ENCODE data around the gene MMP25. TPM values are rescaled to one million over a fixed set of nuclear protein-coding genes. Genes with fewer than 3 reads are reported as not detected.
"Not testable (repeated sequence)": the region's sequence is repeated elsewhere in the genome, so short reads cannot be mapped to it uniquely, and the experiment has no call there.

MMP25 gene
- total RNA-seq, 2 experiments from 2014 or later: 0.63 to 5.6 TPM

DNA sequence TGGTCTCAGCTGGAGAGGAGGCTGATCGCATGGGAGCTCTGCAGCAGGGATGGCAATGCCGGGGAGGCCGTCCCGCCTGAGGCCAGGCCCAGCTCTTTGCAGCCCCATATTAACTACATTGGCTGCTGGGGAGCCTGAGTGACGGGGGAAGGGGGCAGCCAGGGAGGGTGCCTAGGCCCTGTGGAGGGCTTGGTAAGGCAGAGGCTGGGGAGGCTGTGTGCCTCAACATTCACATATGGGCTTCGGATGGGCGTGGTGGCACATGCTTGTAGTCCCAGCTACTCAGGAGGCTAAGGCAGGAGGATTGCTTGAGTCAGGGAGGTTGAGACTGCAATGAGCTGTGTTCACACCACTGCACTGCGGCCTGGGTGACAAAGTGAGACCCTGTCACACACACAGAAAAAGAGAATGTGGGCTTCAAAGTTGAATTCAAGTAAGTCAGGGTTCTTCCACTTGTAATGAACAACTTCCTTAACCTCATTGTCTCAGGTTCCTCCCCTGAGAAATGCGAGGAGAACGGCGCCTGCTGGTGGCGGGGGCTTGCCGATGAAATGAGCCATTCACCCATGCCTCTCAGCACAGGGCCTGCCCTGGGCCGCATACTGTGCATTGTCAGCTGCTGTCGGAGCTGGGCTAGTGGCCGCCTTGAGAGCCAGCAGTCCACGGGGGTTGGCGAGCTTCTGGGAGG lies 26.4 kb downstream of the MMP25 start:
- H4K20me1 ChIP-seq (ENCODE audit: insufficient read depth, low read length); intact Hi-C loops (cut with micrococcal nuclease; ENCODE audit: unreplicated experiment); BruUV-seq (replicated peaks); H3K79me2 ChIP-seq (ENCODE audit: insufficient read depth, low read depth, low read length); H2AFZ ChIP-seq (ENCODE audit: low read length); DNase-seq (ENCODE audit: low spot score); H3K4me2 ChIP-seq (ENCODE audit: low read length); H3K9me2 ChIP-seq (ENCODE audit: insufficient read depth, low read length); CTCF ChIA-PET (ENCODE audit: unreplicated experiment); H3K9me3 ChIP-seq (ENCODE audit: low read length); H3K4me3 ChIP-seq (ENCODE audit: low read depth, low read length, poor library complexity, severe bottlenecking); H3K36me3 ChIP-seq (ENCODE audit: insufficient read depth, low read length); H3K27ac ChIP-seq (ENCODE audit: low read depth, low read length, poor library complexity, severe bottlenecking); POLR2A ChIA-PET: not testable (repeated sequence)
- peaks cover 22% of the 10 kb centered on the region for H3K4me1 ChIP-seq (ENCODE audit: insufficient read depth, low read length, poor library complexity, severe bottlenecking)
- TF ChIP-seq, protein P1, sequence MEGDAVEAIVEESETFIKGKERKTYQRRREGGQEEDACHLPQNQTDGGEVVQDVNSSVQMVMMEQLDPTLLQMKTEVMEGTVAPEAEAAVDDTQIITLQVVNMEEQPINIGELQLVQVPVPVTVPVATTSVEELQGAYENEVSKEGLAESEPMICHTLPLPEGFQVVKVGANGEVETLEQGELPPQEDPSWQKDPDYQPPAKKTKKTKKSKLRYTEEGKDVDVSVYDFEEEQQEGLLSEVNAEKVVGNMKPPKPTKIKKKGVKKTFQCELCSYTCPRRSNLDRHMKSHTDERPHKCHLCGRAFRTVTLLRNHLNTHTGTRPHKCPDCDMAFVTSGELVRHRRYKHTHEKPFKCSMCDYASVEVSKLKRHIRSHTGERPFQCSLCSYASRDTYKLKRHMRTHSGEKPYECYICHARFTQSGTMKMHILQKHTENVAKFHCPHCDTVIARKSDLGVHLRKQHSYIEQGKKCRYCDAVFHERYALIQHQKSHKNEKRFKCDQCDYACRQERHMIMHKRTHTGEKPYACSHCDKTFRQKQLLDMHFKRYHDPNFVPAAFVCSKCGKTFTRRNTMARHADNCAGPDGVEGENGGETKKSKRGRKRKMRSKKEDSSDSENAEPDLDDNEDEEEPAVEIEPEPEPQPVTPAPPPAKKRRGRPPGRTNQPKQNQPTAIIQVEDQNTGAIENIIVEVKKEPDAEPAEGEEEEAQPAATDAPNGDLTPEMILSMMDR (conservative IDR thresholded peaks at IDR 0.05; ENCODE audit: low read length): peak; percentile 35; the same call in 1 of the 2 replicates

GRCh38 chr16:3073448-3073847 lies 27.1 kb downstream of the MMP25 start:
- CTCF ChIA-PET (ENCODE audit: unreplicated experiment): no interaction called here
- Histone ChIP-seq H2AFZ (ENCODE audit: low read length) (no peak overlapping the region), H3K27ac (ENCODE audit: low read depth, low read length, poor library complexity, severe bottlenecking) (no peak overlapping the region), H3K4me3 (ENCODE audit: low read depth, low read length, poor library complexity, severe bottlenecking) (no peak overlapping the region), H4K20me1 (ENCODE audit: insufficient read depth, low read length) (no peaks in the 10 kb centered on the region), H3K4me1 (ENCODE audit: insufficient read depth, low read length, poor library complexity, severe bottlenecking) (peaks cover 22% of the 10 kb centered on the region), H3K9me3 (ENCODE audit: low read length) (0 out of 2 replicates have a peak, but pooled peaks cover 6% of the 10 kb centered on the region), H3K36me3 (ENCODE audit: insufficient read depth, low read length) (no peaks in the 10 kb centered on the region; the same call in 1 of the 2 replicates), H3K4me2 (ENCODE audit: low read length) (no peak overlapping the region), H3K79me2 (ENCODE audit: insufficient read depth, low read depth, low read length) (no peaks in the 10 kb centered on the region), H3K9me2 (ENCODE audit: insufficient read depth, low read length) (no peaks in the 10 kb centered on the region)
- BruUV-seq (replicated peaks): no TSS peak
- intact Hi-C loops (cut with micrococcal nuclease; ENCODE audit: unreplicated experiment): no loop called here
- POLR2A ChIA-PET: no interaction called here
- TF ChIP-seq, protein P1 (conservative IDR thresholded peaks at IDR 0.05; ENCODE audit: low read length): no peak
- no peak for TF ChIP-seq EZH2phosphoT487 (IDR thresholded peaks at IDR 0.05; ENCODE audit: borderline replicate concordance, low read depth, low read length)
- DNase-seq (ENCODE audit: low spot score): no peak

DNA sequence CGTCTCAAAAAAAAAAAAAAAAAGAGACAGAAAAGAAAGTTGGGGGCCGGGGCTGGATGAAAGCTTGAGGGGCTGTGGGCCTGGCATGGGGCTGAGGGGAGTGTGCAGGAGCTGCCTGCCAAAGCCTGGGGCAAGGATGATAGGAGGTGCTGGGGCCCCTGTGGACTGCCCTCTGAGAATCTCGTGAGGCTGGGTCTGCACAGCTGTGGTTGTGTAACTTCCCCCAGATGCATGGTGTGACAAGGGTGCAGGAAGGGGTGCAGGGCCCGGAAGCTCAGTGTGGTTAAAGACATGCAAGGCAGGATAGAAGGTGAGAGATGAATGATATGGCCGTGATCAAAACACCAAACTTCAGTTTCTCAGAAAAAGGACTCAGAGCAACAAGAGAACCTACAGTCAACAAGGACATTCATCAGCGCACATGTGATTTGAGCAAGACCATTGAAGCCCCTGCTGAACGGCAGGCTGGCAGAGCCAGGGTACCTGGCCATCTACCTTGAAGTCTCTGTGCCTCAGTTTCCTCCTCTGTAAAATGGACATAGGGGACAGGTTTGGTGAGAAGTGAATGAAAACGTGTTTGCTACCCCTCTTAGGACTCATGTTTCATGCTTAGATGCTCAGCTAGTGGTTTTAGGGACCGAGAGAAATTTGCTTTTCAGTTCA lies 28.6 kb downstream of the MMP25 start:
- no TSS peak for BruUV-seq (replicated peaks)
- Histone ChIP-seq H3K36me3 (ENCODE audit: insufficient read depth, low read length) (no peaks in the 10 kb centered on the region; the same call in 1 of the 2 replicates), H3K9me3 (ENCODE audit: low read length) (0 out of 2 replicates have a peak, but pooled peaks cover 6% of the 10 kb centered on the region), H3K79me2 (ENCODE audit: insufficient read depth, low read depth, low read length) (no peaks in the 10 kb centered on the region), H3K4me3 (ENCODE audit: low read depth, low read length, poor library complexity, severe bottlenecking) (peak overlapping the region; percentile 29), H2AFZ (ENCODE audit: low read length) (peak overlapping the region; percentile 74), H4K20me1 (ENCODE audit: insufficient read depth, low read length) (no peaks in the 10 kb centered on the region), H3K9me2 (ENCODE audit: insufficient read depth, low read length) (no peaks in the 10 kb centered on the region), H3K4me2 (ENCODE audit: low read length) (peak overlapping the region; percentile 55), H3K27ac (ENCODE audit: low read depth, low read length, poor library complexity, severe bottlenecking) (peak overlapping the region; percentile 37), H3K4me1 (ENCODE audit: insufficient read depth, low read length, poor library complexity, severe bottlenecking) (peaks cover 22% of the 10 kb centered on the region)
- intact Hi-C loops (cut with micrococcal nuclease; ENCODE audit: unreplicated experiment): loop anchor here (1.0 kb wide), 1 partner anchor 16 kb away; no protein-coding TSS in a partner anchor
- no peak for TF ChIP-seq EZH2phosphoT487 (IDR thresholded peaks at IDR 0.05; ENCODE audit: borderline replicate concordance, low read depth, low read length)
- TF ChIP-seq, protein P1 (conservative IDR thresholded peaks at IDR 0.05; ENCODE audit: low read length): no peak
- DNase-seq (ENCODE audit: low spot score): peak; percentile 83
- ChIA-PET POLR2A (interaction anchor here (0.6 to 1.3 kb wide), 7 partner anchors 18 to 1541 kb away, joined by 3 to 5 read pairs (median 3); partner anchors contain the start of gene ZNF213), CTCF (ENCODE audit: unreplicated experiment) (no interaction called here)

Data from OCI-LY7 (cell line).